Calu3 (cell line): ENCODE measurements around the gene XPO6. TPM values are rescaled to one million over a fixed set of nuclear protein-coding genes. Genes with fewer than 3 reads are reported as not detected.

Experiments used
- BruUV-seq: library from RNA; stranded (reverse); fragments of 400-500 nt; replicated peaks from 2 replicates; lab custom pipeline; 2021; lab: Mats Ljungman, UMichigan
- CTCF ChIA-PET: fragments of 300-600 bp; sonication (Branson Sonifier 250); formaldehyde crosslinking; loops from one replicate; lab custom pipeline; 2022; ENCODE audit warnings: antibody characterized with exemption; lab: Charles Lee
- DNase-seq: peaks from one replicate; pipeline ENCODE4 v3.0.0; 2022
- H3K27ac Mint-ChIP-seq: one replicate; pipeline ENCODE4 v1.8.0; 2022; ENCODE audit warnings: mixed read lengths; ENCODE audit not compliant: unreplicated experiment
- H3K27me3 Mint-ChIP-seq: one replicate; pipeline ENCODE4 v1.8.0; 2022; ENCODE audit warnings: mixed read lengths; ENCODE audit not compliant: unreplicated experiment
- H3K36me3 Mint-ChIP-seq: one replicate; pipeline ENCODE4 v1.8.0; 2022; ENCODE audit warnings: mild to moderate bottlenecking, moderate library complexity, mixed read lengths; ENCODE audit not compliant: insufficient read depth, unreplicated experiment
- H3K4me1 Mint-ChIP-seq: one replicate; pipeline ENCODE4 v1.8.0; 2022; ENCODE audit warnings: mild to moderate bottlenecking, low read depth, mixed read lengths; ENCODE audit not compliant: unreplicated experiment
- H3K4me3 Mint-ChIP-seq: one replicate; pipeline ENCODE4 v1.8.0; 2022; ENCODE audit warnings: mild to moderate bottlenecking, low read depth, moderate library complexity, mixed read lengths; ENCODE audit not compliant: unreplicated experiment
- H3K9me3 Mint-ChIP-seq: one replicate; pipeline ENCODE4 v1.8.0; 2022; ENCODE audit warnings: low read depth, mixed read lengths; ENCODE audit not compliant: unreplicated experiment
- intact Hi-C: fragments of 100-400 bp; cut with micrococcal nuclease; formaldehyde crosslinking; loops from one replicate; pipeline ENCODE4 v1.10.0; 2022; ENCODE audit not compliant: unreplicated experiment
- total RNA-seq: library from RNA; stranded (reverse); gene quantifications from 2 replicates; pipeline ENCODE4 v1.2.3, GENCODE V29; 2022
- TF ChIP-seq, protein P1 (sequence below): fragments of 200-600 bp; IDR thresholded peaks from one replicate; pipeline ENCODE4 v1.8.0; 2022; ENCODE audit warnings: antibody characterized with exemption; ENCODE audit not compliant: unreplicated experiment

XPO6 gene
- total RNA-seq, 1 experiment from 2014 or later: 149 TPM

DNA sequence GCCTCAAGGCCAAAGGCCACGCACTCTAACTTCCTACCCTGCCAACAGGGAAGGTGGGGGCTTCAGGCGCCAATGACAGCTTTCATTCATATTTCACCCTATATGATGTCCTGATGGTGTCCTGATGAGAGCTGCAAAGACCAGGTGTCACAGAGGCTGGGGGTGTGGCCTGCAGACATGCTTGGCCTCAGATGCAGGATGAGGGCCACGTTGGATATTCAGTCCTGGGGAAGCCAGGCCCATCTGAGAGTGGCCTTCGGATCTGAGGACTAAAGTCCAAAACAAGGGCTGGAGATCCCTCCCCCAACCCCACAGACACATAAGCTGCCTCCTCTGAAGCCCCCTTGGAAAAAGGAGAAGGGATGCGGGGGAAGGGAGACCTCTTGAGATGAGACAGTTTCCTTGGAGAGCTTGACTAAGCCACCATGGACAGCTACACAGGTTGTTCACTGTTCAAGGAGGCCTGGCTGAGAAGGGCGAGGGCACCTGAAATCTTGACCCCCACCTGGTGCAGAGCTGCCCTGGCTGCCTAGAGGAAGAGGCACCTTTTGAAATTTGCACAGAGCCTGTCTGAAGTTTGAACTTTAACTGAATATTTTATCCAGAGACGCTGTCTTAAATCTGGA is 124.0 kb downstream of the XPO6 start:
- Mint-ChIP-seq H3K4me1 (no peaks in the 10 kb centered on the region), H3K9me3 (no peaks in the 10 kb centered on the region), H3K27ac (no peak overlapping the region), H3K4me3 (no peak overlapping the region), H3K36me3 (peaks cover 5% of the 10 kb centered on the region), H3K27me3 (no peaks in the 10 kb centered on the region)
- no TSS peak for BruUV-seq
- CTCF ChIA-PET: no interaction called here
- DNase-seq: no peak
- TF ChIP-seq, protein P1, sequence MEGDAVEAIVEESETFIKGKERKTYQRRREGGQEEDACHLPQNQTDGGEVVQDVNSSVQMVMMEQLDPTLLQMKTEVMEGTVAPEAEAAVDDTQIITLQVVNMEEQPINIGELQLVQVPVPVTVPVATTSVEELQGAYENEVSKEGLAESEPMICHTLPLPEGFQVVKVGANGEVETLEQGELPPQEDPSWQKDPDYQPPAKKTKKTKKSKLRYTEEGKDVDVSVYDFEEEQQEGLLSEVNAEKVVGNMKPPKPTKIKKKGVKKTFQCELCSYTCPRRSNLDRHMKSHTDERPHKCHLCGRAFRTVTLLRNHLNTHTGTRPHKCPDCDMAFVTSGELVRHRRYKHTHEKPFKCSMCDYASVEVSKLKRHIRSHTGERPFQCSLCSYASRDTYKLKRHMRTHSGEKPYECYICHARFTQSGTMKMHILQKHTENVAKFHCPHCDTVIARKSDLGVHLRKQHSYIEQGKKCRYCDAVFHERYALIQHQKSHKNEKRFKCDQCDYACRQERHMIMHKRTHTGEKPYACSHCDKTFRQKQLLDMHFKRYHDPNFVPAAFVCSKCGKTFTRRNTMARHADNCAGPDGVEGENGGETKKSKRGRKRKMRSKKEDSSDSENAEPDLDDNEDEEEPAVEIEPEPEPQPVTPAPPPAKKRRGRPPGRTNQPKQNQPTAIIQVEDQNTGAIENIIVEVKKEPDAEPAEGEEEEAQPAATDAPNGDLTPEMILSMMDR: no peak
- intact Hi-C loops: no loop called here

DNA sequence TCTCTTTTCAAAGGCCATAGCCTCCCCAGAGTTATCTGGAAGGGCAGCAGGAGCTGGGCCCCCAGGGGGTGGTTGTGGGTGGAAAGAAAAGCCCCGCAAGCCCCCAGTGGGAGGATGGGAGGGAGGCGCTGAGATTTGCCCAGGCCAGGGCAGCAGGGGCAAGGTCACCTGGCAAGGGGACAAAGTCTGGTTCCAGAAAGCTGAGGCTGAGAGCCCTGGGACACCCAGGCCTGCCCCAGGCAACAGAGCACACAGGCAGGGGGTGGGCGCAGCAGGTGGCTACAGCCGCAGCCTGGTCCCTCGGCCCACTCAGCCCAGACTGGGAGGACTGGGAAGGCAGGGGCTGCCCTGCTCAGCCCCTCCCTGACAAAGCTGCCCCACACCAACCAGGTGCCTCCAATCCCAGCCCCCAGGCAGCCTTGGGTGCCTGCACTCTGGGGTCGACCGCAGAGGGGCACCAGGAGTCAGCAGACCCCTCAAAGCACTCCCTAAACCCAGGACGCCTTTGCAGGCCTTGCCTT is 124.6 kb downstream of the XPO6 start:
- intact Hi-C loops: no loop called here
- DNase-seq: no peak
- Mint-ChIP-seq H3K36me3 (peaks cover 5% of the 10 kb centered on the region), H3K4me3 (no peak overlapping the region), H3K27me3 (no peaks in the 10 kb centered on the region), H3K9me3 (no peaks in the 10 kb centered on the region), H3K4me1 (no peaks in the 10 kb centered on the region), H3K27ac (no peak overlapping the region)
- TF ChIP-seq, protein P1: no peak
- CTCF ChIA-PET: no interaction called here
- no TSS peak for BruUV-seq

DNA sequence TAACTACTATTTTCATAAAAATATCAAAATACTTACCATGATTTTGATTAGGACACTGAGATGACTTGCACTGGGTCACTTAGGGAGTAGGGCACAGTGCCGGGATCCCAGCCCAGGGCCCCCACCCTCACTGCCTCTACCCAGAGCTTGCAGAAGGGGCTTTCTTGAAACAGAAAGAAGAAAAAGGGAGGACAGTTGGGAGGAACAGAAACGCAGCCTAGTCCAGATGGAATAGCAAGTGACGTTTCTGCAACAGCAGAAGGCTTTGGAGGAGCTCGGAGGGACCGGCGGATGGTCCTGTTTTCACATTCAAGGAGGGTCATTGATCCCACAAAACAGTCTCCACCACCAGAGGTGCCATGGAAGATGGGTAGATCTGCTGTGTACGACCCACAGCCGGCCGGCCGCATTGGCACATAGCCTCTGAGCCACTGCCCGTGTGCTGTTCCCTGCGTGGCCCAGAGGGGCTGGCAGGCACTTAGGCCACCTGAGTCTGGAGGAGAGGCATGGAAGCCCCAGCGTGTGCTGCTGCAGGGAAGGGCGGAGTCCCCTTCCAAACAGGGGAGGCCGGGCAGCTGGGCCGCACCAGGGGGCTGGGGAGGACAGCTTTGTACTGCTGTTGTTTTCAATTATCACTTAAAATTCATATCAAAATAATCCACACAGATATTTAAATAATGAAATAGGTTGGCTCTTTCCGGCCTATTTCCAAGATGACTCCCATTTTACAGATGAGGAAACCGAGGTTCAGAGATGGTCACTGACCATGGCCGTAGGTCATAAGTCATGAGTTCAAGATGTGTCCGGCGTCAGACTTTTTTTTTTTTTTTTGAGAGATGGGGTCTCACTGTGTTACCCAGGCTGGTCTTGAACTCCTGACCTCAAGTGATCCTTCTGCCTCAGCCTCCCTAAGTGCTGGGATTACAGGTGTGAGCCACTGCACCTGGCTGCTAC is 125.3 kb downstream of the XPO6 start:
- TF ChIP-seq, protein P1: no peak
- BruUV-seq: no TSS peak
- Mint-ChIP-seq H3K36me3 (peaks cover 5% of the 10 kb centered on the region), H3K9me3 (no peaks in the 10 kb centered on the region), H3K27ac (no peak overlapping the region), H3K4me1 (no peaks in the 10 kb centered on the region), H3K4me3 (no peak overlapping the region), H3K27me3 (peaks cover 4% of the 10 kb centered on the region)
- intact Hi-C loops: no loop called here
- CTCF ChIA-PET: interaction anchor here (0.7 kb wide), 1 partner anchor 128 kb away, joined by 3 read pairs; no protein-coding TSS in a partner anchor
- DNase-seq: no peak

DNA sequence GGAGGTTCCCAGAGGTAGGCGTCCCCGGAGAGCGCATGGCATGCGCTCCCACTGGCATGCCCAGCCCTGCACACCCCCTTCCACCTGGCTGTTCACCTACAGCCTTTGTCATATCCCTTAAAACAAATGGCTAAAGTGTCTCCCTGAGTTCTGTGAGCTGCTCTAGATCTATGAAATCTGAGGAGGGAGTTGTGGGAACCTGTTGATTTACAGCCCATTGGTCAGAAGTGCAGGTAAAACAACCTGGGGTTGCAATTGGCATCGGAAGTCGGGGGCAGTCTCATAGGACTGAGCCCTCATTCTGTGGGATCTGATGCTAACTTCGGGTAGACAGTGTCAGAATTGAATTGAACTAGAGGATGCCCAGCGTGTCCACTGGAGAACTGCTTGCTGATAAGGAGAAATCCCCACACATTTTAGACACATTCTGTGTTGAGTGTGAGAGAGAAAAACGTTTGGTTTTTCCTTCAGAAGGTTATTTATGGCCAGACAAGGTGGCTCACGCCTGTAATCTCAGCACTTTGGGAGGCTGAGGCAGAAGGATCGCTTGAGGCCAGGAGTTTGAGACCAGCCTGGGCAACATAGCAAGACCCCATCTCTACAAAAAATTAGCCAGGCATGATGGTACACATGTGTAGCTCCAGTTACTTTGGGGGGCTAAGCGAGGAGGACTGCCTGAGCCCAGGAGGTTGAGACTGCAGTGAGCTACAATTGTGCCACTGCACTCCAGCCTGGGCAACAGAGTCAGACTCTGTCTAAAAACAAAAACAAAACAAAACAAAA is 126.2 kb downstream of the XPO6 start:
- H3K27me3 Mint-ChIP-seq: peaks cover 11% of the 10 kb centered on the region
- H3K36me3 Mint-ChIP-seq: peaks cover 5% of the 10 kb centered on the region
- H3K9me3 Mint-ChIP-seq: no peaks in the 10 kb centered on the region
- no peak overlapping the region for H3K4me3 Mint-ChIP-seq
- no TSS peak for BruUV-seq
- TF ChIP-seq, protein P1: no peak
- intact Hi-C loops: no loop called here
- no peak for DNase-seq
- CTCF ChIA-PET: no interaction called here
- H3K27ac Mint-ChIP-seq: no peak overlapping the region
- no peaks in the 10 kb centered on the region for H3K4me1 Mint-ChIP-seq
